Measurements from ENCODE around the gene FOXN1.

The FOXN1 gene

DNA sequence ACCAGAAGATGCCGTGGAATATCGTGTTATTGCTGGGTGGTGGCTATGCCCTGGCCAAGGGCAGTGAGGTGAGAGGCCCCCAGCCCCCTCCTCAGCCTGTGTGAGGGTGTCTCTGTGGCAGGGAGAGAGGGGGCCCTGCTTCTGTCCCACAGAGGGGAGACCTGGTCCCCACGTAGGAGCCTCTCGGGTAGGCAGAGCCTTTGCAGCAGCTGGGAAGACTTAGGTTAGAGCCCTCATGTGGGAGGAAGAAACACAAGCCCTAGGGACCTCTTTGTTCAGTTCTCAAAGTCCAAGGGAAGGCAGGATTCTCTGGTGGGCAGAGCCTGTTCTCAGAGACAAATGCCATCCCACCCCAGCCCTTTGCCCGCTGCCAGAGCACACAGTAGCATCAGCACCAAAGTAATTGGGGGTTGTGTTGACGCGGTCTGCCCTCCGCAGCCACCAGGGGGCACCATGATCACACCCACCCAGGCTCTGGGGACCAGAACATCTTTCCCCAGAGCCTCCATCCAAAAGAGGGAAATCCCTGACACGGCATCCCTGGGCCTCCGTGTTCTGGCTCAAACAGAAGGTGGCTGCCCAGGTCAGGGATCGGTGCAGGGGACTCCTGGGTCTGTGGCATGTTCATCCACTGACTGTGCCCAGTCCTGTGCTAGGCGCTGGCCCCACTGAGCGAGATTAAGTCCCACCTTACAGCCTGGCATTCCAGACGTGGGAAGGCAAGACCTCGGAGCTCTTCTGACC, 11.5 kb upstream of the FOXN1 start:
- Histone ChIP-seq H3K27me3 (ENCODE audit: control insufficient read depth, insufficient read depth, low read length) (peaks cover 45% of the 10 kb centered on the region), H3K4me2 (ENCODE audit: low read length) (no peak overlapping the region), H3K4me3 (ENCODE audit: low read length) (no peak overlapping the region), H3K9me3 (replicated peaks; ENCODE audit: low read length) (no peaks in the 10 kb centered on the region), H3K9ac (ENCODE audit: low read depth, low read length) (no peak overlapping the region), H3K36me3 (ENCODE audit: insufficient read depth, low read length) (no peaks in the 10 kb centered on the region), H3K4me1 (ENCODE audit: control insufficient read depth, insufficient read depth, low read length) (no peaks in the 10 kb centered on the region)

DNA sequence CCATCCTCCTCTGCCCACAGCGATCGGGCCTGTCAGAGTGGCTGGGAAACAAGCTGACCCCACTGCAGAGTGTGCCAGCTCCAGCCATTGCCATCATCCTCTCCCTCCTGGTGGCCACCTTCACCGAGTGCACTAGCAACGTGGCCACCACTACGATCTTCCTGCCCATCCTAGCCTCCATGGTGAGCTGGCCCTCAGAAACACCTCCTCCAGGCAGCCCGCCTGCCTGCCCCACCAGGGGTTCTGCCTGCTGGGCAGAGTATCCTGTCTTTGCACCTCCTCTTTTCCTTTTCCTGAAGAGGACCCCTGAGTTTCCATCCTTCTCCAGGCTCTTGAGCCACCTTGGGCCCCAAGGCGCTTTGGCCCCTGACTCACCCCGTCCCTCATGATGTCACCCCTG, 10.5 kb upstream of the FOXN1 start:
- H3K4me2 ChIP-seq (ENCODE audit: low read length): no peak overlapping the region
- H3K4me3 ChIP-seq (ENCODE audit: low read length): no peak overlapping the region
- H3K9me3 ChIP-seq (replicated peaks; ENCODE audit: low read length): no peaks in the 10 kb centered on the region
- H3K27me3 ChIP-seq (ENCODE audit: control insufficient read depth, insufficient read depth, low read length): peaks cover 53% of the 10 kb centered on the region
- H3K4me1 ChIP-seq (ENCODE audit: control insufficient read depth, insufficient read depth, low read length): no peaks in the 10 kb centered on the region
- no peaks in the 10 kb centered on the region for H3K36me3 ChIP-seq (ENCODE audit: insufficient read depth, low read length)
- no peak overlapping the region for H3K9ac ChIP-seq (ENCODE audit: low read depth, low read length)

DNA sequence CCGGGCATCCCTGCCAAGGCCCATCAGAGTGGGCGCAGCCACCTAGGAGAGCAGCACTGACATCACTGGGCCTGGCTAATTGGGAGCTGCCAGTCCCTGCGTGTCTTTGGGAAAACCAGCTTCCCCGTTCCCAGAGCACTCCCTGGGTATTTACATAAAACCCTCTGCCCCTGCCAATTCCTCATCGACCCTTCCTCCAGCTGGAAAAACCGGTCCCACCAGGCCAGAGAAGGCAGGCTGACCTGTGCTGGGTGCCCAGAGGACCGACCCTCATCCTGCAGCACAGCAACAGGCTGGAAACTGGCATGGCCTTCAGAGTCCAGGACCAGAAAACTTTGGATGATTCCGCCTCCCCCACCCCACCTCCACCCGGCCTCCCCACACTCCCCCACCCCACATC, 8.2 kb upstream of the FOXN1 start:
- H3K4me1 ChIP-seq (ENCODE audit: control insufficient read depth, insufficient read depth, low read length): no peaks in the 10 kb centered on the region
- no peak overlapping the region for H3K4me2 ChIP-seq (ENCODE audit: low read length)
- peaks cover 44% of the 10 kb centered on the region for H3K27me3 ChIP-seq (ENCODE audit: control insufficient read depth, insufficient read depth, low read length)
- no peaks in the 10 kb centered on the region for H3K9me3 ChIP-seq (replicated peaks; ENCODE audit: low read length)
- H3K36me3 ChIP-seq (ENCODE audit: insufficient read depth, low read length): no peaks in the 10 kb centered on the region
- H3K4me3 ChIP-seq (ENCODE audit: low read length): no peak overlapping the region
- no peak overlapping the region for H3K9ac ChIP-seq (ENCODE audit: low read depth, low read length)

DNA sequence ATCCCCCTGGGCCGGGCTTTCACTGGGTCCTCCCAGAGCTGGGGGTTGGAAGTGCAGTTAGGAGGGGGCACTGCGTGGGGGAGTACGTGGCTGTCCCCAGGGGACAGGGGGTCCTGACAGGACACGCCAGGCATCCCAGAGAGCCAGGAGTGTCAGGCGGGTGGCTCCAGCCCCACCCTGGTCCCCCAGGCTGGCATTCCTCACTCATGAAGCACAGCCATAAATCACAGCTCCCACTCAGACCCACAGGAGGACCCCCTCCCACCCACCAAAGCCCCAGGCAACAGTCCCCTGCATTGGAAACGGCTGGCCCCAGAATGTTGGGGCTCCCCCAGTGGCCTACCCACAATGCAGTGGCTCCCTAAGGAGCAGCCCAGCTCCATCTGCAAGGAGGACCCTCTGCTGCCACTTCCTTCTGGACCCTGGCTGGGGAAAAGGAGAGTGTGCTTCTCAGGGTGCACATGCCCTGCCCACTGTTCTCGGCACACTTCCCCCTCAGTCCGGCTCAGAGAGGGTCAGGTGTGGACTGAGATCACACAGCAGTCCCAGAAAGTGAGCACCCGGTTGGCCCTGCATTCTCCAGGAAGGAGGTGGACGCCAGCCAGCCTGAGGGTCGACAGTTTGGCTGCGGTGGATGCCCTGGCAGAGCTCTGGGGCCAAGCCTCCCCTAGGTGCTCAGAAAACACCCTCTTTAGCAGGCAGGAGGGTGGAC, 7.3 kb upstream of the FOXN1 start:
- Histone ChIP-seq H3K9ac (ENCODE audit: low read depth, low read length) (no peak overlapping the region), H3K4me3 (ENCODE audit: low read length) (no peak overlapping the region), H3K4me1 (ENCODE audit: control insufficient read depth, insufficient read depth, low read length) (no peaks in the 10 kb centered on the region), H3K27me3 (ENCODE audit: control insufficient read depth, insufficient read depth, low read length) (peaks cover 45% of the 10 kb centered on the region), H3K36me3 (ENCODE audit: insufficient read depth, low read length) (no peaks in the 10 kb centered on the region), H3K9me3 (replicated peaks; ENCODE audit: low read length) (no peaks in the 10 kb centered on the region), H3K4me2 (ENCODE audit: low read length) (no peak overlapping the region)

DNA sequence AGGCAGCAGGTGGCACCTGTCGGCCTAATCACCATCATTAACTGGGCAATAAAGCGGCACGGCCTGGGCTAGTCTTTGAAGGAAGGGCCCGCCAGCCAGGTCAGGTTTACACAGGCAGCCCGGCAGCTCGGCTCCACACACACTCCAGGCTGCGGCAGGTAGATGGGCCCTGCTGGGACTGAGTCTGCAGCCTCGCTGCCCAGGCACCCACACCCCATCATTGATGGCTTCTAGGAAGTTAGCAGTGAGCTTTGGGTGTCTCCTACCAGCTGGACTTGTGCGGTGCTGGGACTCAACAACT, 6.8 kb upstream of the FOXN1 start:
- Histone ChIP-seq H3K4me2 (ENCODE audit: low read length) (no peak overlapping the region), H3K9me3 (replicated peaks; ENCODE audit: low read length) (no peaks in the 10 kb centered on the region), H3K27me3 (ENCODE audit: control insufficient read depth, insufficient read depth, low read length) (peaks cover 46% of the 10 kb centered on the region), H3K4me1 (ENCODE audit: control insufficient read depth, insufficient read depth, low read length) (no peaks in the 10 kb centered on the region), H3K36me3 (ENCODE audit: insufficient read depth, low read length) (no peaks in the 10 kb centered on the region), H3K4me3 (ENCODE audit: low read length) (no peak overlapping the region), H3K9ac (ENCODE audit: low read depth, low read length) (no peak overlapping the region)

DNA sequence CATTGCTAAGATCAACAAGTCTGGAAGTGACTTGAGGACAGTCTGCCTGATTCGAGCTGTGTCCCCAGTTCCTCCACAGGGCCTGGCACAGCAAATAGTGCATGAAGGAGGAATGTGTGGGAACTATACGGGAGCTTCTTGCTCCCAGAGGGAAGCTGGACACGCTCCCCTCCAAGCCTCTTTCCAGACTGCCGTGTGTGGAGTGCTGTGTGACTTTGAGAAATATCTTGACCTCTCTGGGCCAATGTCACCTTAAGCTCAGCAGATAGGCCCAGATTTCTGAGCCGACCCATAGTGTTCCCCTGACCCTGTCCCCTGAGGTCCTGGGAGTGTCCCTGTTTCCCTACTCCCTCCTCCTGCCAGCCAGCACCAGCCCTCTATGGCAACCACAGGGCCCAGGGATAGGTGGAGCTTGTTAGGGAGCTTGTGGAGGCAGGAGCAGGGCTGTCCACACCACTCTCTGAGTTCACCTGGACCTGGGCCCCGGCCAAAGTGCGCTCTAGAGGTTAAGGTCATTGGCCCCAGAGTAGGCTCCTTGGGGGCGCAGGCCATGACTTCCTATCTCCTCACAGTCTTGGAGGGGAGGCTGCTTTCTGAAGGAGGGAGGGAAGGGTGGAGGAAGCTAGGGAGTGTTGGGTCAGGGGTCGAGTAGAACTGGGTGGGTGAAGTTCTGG, 6.3 kb upstream of the FOXN1 start:
- no peaks in the 10 kb centered on the region for H3K36me3 ChIP-seq (ENCODE audit: insufficient read depth, low read length)

DNA sequence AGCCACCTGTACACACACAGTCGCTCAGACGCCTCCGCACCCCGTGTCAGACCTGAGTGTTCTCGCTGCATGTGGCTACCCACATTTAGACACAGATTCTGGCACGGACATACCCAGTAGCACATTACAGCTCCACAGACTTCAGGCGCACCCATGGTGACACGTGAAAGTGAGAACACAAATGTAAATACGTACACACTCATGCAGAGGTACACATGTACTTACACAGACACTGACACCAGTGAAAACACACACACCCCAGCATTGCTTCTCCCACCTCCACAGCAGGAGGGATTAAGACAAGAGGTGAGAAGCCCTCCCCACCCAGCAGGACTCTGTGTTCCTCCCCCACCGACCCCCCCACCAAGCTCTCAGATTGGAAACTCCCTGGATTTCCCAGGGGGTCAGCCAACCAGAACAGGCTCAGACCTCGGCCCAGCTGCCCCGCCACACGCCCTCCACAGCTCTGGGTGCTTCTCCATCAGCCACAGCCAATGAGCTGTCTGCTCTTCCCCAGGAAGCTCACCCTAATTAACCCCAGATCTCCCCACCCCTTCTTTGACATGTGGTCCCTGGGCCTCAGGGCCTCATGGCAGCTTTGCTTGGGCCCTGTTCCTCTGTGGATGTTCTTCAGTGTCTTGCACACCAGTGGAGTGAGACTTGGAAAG, 5.3 kb upstream of the FOXN1 start:
- H3K36me3 ChIP-seq (ENCODE audit: insufficient read depth, low read length): no peaks in the 10 kb centered on the region
- H3K9ac ChIP-seq (ENCODE audit: low read depth, low read length): no peak overlapping the region
- H3K27me3 ChIP-seq (ENCODE audit: control insufficient read depth, insufficient read depth, low read length): peaks cover 60% of the 10 kb centered on the region

More for the DNA sequence above, 6.3 kb upstream of the FOXN1 start:
- H3K9ac ChIP-seq (ENCODE audit: low read depth, low read length): no peak overlapping the region
- H3K4me3 ChIP-seq (ENCODE audit: low read length): no peak overlapping the region
- H3K9me3 ChIP-seq (replicated peaks; ENCODE audit: low read length): no peaks in the 10 kb centered on the region
- no peaks in the 10 kb centered on the region for H3K4me1 ChIP-seq (ENCODE audit: control insufficient read depth, insufficient read depth, low read length)
- H3K4me2 ChIP-seq (ENCODE audit: low read length): no peak overlapping the region
- peaks cover 50% of the 10 kb centered on the region for H3K27me3 ChIP-seq (ENCODE audit: control insufficient read depth, insufficient read depth, low read length)

DNA sequence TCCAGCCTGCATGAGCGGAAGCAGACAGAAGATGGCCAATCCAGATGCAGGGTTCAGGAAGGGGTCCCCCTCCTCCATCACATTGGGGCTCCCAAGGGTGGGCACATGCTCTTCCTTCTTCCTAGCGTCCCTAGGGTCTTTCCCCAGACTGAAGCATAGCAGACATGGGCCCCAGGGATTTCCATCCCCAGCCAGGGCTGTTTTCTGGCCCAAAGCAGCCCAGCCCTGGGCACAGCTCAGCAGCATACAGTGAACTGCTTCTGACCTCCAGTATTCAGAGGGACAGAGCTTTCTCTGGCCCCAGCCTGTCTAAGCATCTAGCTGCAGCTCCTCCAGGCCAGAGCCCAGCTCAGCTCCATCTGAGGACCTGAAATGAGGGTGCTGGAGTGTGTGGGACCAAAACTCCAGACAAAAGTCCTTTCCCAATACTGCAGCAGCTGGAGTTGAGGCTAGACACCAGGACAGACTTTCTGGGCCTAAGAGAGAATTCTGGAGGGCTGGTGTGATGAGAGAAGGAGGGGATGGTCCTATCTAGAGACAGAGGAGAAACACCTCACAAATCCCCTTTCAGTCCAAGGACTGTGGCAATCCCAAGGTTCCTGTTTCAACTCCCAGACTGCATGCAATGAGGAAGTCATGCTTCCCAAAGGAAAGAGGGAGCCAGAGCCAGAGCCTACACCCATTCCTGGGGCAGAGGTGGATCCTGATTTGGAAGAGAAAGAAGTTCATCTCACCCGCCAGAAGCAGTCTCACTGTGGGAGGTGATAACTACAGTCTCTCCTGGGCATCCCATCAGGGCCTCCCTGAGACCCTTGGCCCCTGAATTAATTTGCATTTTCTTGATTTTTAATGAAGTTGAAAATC, 4.5 kb upstream of the FOXN1 start:
- Histone ChIP-seq H3K4me2 (ENCODE audit: low read length) (no peak overlapping the region), H3K4me3 (ENCODE audit: low read length) (no peak overlapping the region), H3K4me1 (ENCODE audit: control insufficient read depth, insufficient read depth, low read length) (no peaks in the 10 kb centered on the region), H3K27me3 (ENCODE audit: control insufficient read depth, insufficient read depth, low read length) (peaks cover 63% of the 10 kb centered on the region), H3K9ac (ENCODE audit: low read depth, low read length) (no peak overlapping the region), H3K36me3 (ENCODE audit: insufficient read depth, low read length) (no peaks in the 10 kb centered on the region), H3K9me3 (replicated peaks; ENCODE audit: low read length) (no peaks in the 10 kb centered on the region)

More for the DNA sequence above, 5.3 kb upstream of the FOXN1 start:
- Histone ChIP-seq H3K4me3 (ENCODE audit: low read length) (no peak overlapping the region), H3K4me2 (ENCODE audit: low read length) (no peak overlapping the region), H3K9me3 (replicated peaks; ENCODE audit: low read length) (no peaks in the 10 kb centered on the region), H3K4me1 (ENCODE audit: control insufficient read depth, insufficient read depth, low read length) (no peaks in the 10 kb centered on the region)

DNA sequence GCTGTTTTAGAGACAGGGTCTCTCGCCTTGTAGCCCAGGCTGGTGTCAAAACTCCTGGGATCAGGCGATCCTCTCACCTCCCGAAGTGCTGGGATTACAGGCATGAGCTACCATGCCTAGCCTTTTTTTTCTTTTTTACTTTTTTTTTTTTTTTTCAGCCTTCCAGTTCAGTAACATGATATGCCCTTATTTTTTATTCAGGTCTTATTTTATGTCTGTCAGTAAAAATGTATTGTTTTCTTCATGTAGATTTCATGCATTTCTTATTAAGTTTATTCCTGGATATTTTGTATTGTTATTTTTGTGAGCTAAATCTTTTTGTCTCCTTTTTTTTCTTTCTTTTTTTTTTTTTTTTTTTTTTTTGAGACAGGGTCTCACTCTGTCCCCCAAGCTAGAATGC, 2.7 kb upstream of the FOXN1 start:
- no peak overlapping the region for H3K9ac ChIP-seq (ENCODE audit: low read depth, low read length)
- H3K4me1 ChIP-seq (ENCODE audit: control insufficient read depth, insufficient read depth, low read length): no peaks in the 10 kb centered on the region
- no peaks in the 10 kb centered on the region for H3K9me3 ChIP-seq (replicated peaks; ENCODE audit: low read length)
- no peak overlapping the region for H3K4me2 ChIP-seq (ENCODE audit: low read length)
- H3K4me3 ChIP-seq (ENCODE audit: low read length): no peak overlapping the region
- H3K27me3 ChIP-seq (ENCODE audit: control insufficient read depth, insufficient read depth, low read length): peaks cover 73% of the 10 kb centered on the region
- H3K36me3 ChIP-seq (ENCODE audit: insufficient read depth, low read length): no peaks in the 10 kb centered on the region

DNA sequence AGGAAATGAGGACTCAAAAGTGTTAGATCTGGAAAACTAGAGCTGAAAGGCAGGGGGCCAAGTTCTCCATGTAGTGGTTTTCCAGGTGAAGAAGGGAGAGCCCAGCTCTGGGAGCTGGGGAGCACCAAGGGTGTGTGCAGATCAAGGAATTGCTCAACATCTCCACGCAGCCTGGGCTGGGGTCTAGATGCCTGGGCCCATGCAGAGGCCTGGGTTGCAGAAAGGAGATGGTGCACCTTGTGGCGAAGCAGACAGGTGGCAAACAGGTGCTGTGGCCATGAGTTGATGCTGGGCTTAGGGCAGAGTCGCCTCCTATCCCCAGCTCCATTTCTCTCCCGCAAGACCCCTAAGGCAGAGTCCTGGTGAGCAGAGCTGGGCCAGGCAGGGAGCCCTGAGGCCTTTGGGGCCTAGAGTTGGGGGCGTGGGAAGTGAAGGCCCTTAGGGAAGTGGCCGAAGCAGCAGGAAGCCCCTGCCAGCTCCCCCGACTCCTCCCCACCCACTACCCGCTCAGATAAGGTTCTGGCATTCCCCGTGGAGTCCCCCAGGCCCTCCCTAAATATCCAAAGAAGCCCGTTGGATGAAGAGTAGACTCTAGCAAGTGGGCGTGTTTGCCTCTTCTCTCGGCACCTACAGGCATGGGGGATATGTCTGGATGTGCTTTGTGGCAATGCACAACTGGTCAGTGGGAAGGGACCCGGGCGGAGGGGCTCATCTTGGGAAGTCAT, 777 bp downstream of the FOXN1 start:
- peaks cover 79% of the 10 kb centered on the region for H3K27me3 ChIP-seq (ENCODE audit: control insufficient read depth, insufficient read depth, low read length)

More for the DNA sequence above, 777 bp downstream of the FOXN1 start:
- H3K36me3 ChIP-seq (ENCODE audit: insufficient read depth, low read length): no peaks in the 10 kb centered on the region
- no peak overlapping the region for H3K4me2 ChIP-seq (ENCODE audit: low read length)
- H3K9me3 ChIP-seq (replicated peaks; ENCODE audit: low read length): no peaks in the 10 kb centered on the region
- no peak overlapping the region for H3K9ac ChIP-seq (ENCODE audit: low read depth, low read length)
- H3K4me3 ChIP-seq (ENCODE audit: low read length): no peak overlapping the region
- H3K4me1 ChIP-seq (ENCODE audit: control insufficient read depth, insufficient read depth, low read length): no peaks in the 10 kb centered on the region
